ENCODE data around the gene PODXL2.

PODXL2 gene

DNA sequence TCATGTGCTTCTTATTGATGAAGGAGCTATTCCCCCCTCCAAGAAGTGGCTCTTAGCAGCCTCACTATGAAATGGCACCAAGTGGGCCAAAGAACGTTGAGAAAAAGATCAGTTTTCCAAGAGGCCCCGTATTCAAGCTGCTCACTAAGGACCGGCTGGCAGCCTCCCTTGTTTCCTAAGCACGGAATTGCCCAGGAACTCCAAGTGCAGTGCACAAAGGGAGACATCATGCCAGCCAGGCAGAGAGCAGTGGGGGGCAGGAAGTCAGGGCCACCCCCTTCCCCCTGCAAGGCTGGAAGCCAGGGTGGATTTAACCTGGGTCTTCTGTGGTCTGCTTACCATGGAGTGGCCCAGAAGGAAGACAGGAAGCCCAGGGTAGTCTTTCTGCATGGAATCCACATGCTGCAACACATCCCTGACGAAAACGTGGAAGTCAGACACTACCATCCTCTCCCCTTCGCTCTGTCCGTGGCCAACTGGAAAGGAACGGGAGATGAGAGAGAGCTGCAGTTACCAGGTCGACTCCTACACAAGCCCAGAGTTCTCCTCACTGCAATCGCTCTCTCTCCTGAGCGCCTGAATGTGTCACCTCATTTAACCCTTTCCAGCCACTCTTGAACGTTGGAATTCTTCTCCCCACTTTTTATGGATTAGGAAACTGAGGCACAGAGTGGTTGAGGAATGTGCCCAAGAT lies 93.3 kb downstream of the PODXL2 start:
- TF ChIP-seq, protein P1, sequence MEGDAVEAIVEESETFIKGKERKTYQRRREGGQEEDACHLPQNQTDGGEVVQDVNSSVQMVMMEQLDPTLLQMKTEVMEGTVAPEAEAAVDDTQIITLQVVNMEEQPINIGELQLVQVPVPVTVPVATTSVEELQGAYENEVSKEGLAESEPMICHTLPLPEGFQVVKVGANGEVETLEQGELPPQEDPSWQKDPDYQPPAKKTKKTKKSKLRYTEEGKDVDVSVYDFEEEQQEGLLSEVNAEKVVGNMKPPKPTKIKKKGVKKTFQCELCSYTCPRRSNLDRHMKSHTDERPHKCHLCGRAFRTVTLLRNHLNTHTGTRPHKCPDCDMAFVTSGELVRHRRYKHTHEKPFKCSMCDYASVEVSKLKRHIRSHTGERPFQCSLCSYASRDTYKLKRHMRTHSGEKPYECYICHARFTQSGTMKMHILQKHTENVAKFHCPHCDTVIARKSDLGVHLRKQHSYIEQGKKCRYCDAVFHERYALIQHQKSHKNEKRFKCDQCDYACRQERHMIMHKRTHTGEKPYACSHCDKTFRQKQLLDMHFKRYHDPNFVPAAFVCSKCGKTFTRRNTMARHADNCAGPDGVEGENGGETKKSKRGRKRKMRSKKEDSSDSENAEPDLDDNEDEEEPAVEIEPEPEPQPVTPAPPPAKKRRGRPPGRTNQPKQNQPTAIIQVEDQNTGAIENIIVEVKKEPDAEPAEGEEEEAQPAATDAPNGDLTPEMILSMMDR (IDR thresholded peaks at IDR 0.05): no peak

Data from LNCAP (cell line).